ENCODE data around the gene SKIC2.

- TF ChIP-seq TAF1 (IDR thresholded peaks at IDR 0.05; ENCODE audit: low read depth, low read length) (no peak), POLR2AphosphoS5 (IDR thresholded peaks at IDR 0.05; ENCODE audit: low read depth, low read length) (no peak), POLR2A (IDR thresholded peaks at IDR 0.05; ENCODE audit: low read depth, low read length) (no peak), POU2F2 (IDR thresholded peaks at IDR 0.05; ENCODE audit: low read depth, low read length) (no peak)
Observed at GRCh38 chr6:31979238-31979898, 20.4 kb downstream of the SKIC2 start.

Data from GM12891 (cell line).